A673 (cell line): ENCODE results near the gene OR6S1. TPM values are rescaled to one million over a fixed set of nuclear protein-coding genes. Genes with fewer than 3 reads are reported as not detected.

Source experiments
- BruUV-seq: library from RNA; stranded (reverse); fragments of 400-500 nt; replicated peaks from 2 replicates; lab custom pipeline; 2021; lab: Mats Ljungman, UMichigan
- CTCF ChIA-PET: fragments of 300-600 bp; sonication (Branson Sonifier 250); formaldehyde crosslinking; loops from one replicate; lab custom pipeline; 2022; ENCODE audit warnings: antibody characterized with exemption; lab: Charles Lee
- POLR2A ChIA-PET: fragments of 300-600 bp; sonication (Branson Sonifier 250); formaldehyde crosslinking; loops from one replicate; lab custom pipeline; 2022; ENCODE audit warnings: antibody characterized with exemption; ENCODE audit not compliant: low non-redundant PET; lab: Charles Lee
- DNase-seq: peaks from one replicate; pipeline ENCODE4 v3.0.0-alpha.2; 2015; ENCODE audit warnings: low spot score
- H3K27ac ChIP-seq: fragments of 200-600 bp; sonication (generic); 2 replicates; pipeline ENCODE4 v1.5.1; 2016; ENCODE audit warnings: mixed run types, low read depth, mild to moderate bottlenecking, mixed read lengths, antibody characterized with exemption, low read length; ENCODE audit not compliant: poor library complexity, severe bottlenecking
- H3K27me3 ChIP-seq: fragments of 200-600 bp; sonication (generic); replicated peaks from 2 replicates; pipeline ENCODE4 v1.6.1; 2017; ENCODE audit warnings: mixed run types, low read depth, mild to moderate bottlenecking, mixed read lengths, antibody characterized with exemption, low read length; ENCODE audit not compliant: insufficient read depth, poor library complexity
- H3K36me3 ChIP-seq: fragments of 200-600 bp; sonication (generic); 2 replicates; pipeline ENCODE4 v1.6.1; 2016; ENCODE audit warnings: mixed run types, mild to moderate bottlenecking, mixed read lengths, antibody characterized with exemption, low read length; ENCODE audit not compliant: insufficient read depth, poor library complexity, severe bottlenecking
- H3K4me1 ChIP-seq: fragments of 200-600 bp; sonication (generic); 2 replicates; pipeline ENCODE4 v1.6.1; 2017; ENCODE audit warnings: mixed run types, mild to moderate bottlenecking, mixed read lengths, antibody characterized with exemption, low read length; ENCODE audit not compliant: insufficient read depth, poor library complexity, severe bottlenecking
- H3K4me3 ChIP-seq: fragments of 200-600 bp; sonication (generic); 2 replicates; pipeline ENCODE4 v1.5.1; 2016; ENCODE audit warnings: low read depth, mixed run types, mild to moderate bottlenecking, mixed read lengths, low read length; ENCODE audit not compliant: poor library complexity, severe bottlenecking
- H3K9me3 ChIP-seq: fragments of 200-600 bp; sonication (generic); 2 replicates; pipeline ENCODE4 v1.6.1; 2016; ENCODE audit warnings: mixed run types, low read depth, mild to moderate bottlenecking, mixed read lengths, antibody characterized with exemption, low read length; ENCODE audit not compliant: poor library complexity, severe bottlenecking
- CTCF ChIP-seq: fragments of 300-800, 200-600 bp; sonication (generic); conservative IDR thresholded peaks from 2 replicates; pipeline ENCODE4 v1.5.1; 2017; ENCODE audit warnings: low read depth, mild to moderate bottlenecking, antibody characterized with exemption, low read length, moderate library complexity, mixed read lengths
- EZH2 ChIP-seq: fragments of 200-600 bp; sonication (generic); IDR thresholded peaks from 2 replicates; pipeline ENCODE4 v1.6.1; 2017; ENCODE audit warnings: borderline replicate concordance, low read depth, mild to moderate bottlenecking, mixed read lengths, antibody characterized with exemption, low read length; ENCODE audit not compliant: poor library complexity, severe bottlenecking
- intact Hi-C: fragments of 100-400 bp; cut with micrococcal nuclease; formaldehyde crosslinking; loops from one replicate; pipeline ENCODE4 v1.10.0; 2022; ENCODE audit not compliant: unreplicated experiment
- total RNA-seq: library from RNA; stranded (reverse); gene quantifications from 2 replicates; pipeline ENCODE4 v1.2.3, GENCODE V29; 2021

Gene OR6S1
- total RNA-seq, 1 experiment from 2014 or later = not detected

DNA sequence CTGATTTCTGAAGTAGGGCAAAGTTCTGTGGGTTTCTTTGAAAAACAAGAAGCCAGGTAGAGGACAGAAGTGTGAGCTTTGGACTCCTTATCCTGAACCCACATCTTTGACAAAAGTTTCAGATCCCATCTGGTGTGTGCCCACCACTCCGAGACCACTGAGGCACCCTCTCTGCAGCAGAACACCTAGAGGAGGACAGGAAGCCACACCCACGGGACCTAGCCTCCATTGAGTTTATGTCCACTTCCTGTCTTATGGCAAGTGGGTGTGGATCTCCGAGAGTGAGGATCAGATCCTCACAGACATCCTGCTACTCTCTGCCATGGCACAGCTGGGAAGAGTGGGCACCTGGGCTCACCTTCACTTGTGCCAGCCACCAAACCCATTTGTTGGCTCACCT is 16.8 kb upstream of the OR6S1 start:
- no TSS peak for BruUV-seq
- POLR2A ChIA-PET = no interaction called here
- DNase-seq = no peak

DNA sequence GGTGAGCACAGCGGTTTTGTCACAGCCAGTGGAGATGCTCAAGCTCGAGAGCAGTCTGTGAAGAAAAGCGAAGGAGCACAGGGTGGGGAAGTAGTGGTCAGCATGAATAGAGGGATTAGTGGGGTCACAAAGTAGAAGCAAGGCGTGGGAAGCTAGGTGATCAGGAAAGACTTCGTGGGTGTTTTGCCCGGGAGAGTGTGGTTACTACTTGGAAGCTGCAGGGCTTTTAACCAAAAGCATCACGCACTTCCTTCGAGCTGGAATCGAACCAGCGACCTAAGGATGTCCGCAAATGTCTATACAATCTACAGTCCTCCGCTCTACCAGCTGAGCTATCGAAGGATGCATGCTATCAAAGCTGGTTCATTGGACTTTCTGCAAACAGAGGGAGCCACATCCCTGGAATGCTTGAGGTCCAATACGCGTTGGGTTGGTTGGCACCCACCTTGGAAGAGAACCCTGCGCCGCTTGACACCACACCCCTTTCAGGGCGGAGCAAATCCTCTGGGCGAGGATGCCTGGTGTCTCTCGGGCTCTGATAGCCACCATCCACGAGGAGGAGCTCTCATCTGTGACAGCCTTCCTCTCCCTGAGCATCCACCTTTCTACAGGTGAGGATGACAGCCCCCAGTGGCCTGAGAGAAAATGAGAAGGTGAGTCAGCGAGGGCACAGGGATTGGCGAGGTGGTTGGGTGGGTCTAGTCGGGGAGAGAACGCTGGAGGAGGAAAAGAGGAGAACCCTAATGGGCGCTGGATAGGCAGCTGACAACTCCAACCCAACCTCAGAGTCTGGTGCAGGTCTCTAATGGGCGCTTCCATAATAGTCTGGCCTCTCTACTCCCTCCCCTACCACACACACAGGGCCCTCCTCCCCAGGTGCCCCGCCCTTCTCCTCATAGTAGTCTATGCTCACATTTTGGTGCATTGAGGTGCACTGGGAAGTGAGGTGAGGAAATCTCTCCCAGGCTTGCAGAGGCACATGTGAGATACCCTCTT is 16.0 kb upstream of the OR6S1 start:
- Histone ChIP-seq H3K4me1 (no peaks in the 10 kb centered on the region), H3K9me3 (no peaks in the 10 kb centered on the region), H3K4me3 (no peak overlapping the region), H3K27ac (no peak overlapping the region), H3K27me3 (peaks cover 33% of the 10 kb centered on the region), H3K36me3 (no peaks in the 10 kb centered on the region)
- ChIA-PET CTCF (interaction anchor here (1.0 kb wide), 1 partner anchor 33 kb away, joined by 3 read pairs; no protein-coding TSS in a partner anchor), POLR2A (no interaction called here)
- TF ChIP-seq EZH2 (no peak), CTCF (peak; percentile 28; the same call in 1 of the 2 replicates)
- BruUV-seq = no TSS peak
- peak; percentile 39 for DNase-seq
- intact Hi-C loops = no loop called here

More for the DNA sequence above, 16.8 kb upstream of the OR6S1 start:
- CTCF ChIA-PET = no interaction called here
- H3K4me1 ChIP-seq = no peaks in the 10 kb centered on the region
- no peak overlapping the region for H3K27ac ChIP-seq
- no peaks in the 10 kb centered on the region for H3K36me3 ChIP-seq
- H3K27me3 ChIP-seq = peaks cover 33% of the 10 kb centered on the region
- H3K4me3 ChIP-seq = no peak overlapping the region
- TF ChIP-seq CTCF = no peak
- no peak for TF ChIP-seq EZH2
- intact Hi-C loops = no loop called here
- H3K9me3 ChIP-seq = no peaks in the 10 kb centered on the region

DNA sequence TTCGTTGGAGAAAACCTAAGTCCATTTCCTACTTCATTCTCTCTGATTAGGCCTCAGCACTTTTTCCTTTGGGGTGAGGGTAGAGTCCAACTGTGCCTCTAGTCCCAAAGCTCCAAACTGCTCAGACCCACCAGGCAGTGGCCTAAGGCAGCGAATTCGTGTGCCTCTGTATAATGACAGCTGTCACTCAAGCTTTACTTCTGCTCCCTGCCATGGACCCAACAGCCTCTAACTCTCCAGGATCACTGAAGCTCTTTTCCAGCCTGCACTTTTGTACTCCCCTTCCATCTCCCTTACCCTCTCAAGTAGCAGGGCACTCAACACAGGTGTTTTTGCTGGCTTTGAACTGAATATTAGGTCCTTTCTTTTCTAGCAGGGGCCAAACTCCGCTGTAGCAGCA is 14.8 kb upstream of the OR6S1 start:
- H3K9me3 ChIP-seq = no peaks in the 10 kb centered on the region
- no peaks in the 10 kb centered on the region for H3K36me3 ChIP-seq
- ChIA-PET POLR2A (no interaction called here), CTCF (no interaction called here)
- H3K27ac ChIP-seq = no peak overlapping the region
- peaks cover 37% of the 10 kb centered on the region for H3K27me3 ChIP-seq
- H3K4me3 ChIP-seq = no peak overlapping the region
- no peaks in the 10 kb centered on the region for H3K4me1 ChIP-seq
- no peak for TF ChIP-seq EZH2
- intact Hi-C loops = no loop called here
- BruUV-seq = no TSS peak
- DNase-seq = no peak

DNA sequence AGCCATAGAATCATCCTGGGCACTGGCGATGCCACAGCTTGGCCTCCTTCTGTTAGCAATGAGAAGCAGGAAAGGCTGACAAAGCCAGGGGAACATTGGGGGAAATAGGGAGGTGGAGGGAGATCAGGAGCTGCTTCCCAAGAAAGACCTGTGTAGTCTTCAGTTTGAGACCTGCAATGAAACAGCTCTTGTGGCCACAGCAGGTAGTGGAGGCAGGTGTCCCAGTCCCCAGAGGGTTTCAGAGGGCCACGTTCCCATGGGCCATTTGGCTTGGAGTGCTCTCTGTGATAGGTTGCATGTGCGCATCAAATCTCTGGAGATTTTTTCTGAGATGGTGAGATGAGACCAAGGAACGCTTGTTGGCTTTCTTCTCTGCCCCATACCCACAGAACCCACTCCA is 14.4 kb upstream of the OR6S1 start:
- Histone ChIP-seq H3K36me3 (no peaks in the 10 kb centered on the region), H3K4me1 (no peaks in the 10 kb centered on the region), H3K4me3 (no peak overlapping the region), H3K27ac (no peak overlapping the region), H3K27me3 (peaks cover 37% of the 10 kb centered on the region), H3K9me3 (no peaks in the 10 kb centered on the region)
- TF ChIP-seq CTCF = no peak
- no peak for TF ChIP-seq EZH2
- ChIA-PET CTCF (no interaction called here), POLR2A (no interaction called here)
- intact Hi-C loops = no loop called here
- BruUV-seq = no TSS peak
- DNase-seq = no peak
